ENCODE results near the gene FADS1.

FADS1 gene

DNA sequence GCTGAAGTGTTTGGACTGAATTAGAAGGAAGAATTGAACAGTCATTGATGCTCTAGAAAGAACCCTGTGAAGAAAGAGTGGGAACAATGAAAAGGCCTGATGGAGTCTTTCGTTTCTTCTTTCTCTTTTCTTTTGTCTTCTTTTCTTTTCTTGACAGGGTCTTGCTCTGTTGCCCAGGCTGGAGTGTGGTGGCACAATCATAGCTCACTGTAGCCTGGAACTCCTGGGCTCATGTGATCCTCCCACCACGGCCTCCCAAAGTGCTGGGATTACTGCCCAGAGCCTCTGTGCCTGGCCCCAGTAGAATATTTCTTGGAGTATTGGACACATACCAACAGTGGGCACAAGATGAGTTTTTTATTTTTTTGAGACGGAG, 23.0 kb downstream of the FADS1 start:
- DNase-seq, result no peak

DNA sequence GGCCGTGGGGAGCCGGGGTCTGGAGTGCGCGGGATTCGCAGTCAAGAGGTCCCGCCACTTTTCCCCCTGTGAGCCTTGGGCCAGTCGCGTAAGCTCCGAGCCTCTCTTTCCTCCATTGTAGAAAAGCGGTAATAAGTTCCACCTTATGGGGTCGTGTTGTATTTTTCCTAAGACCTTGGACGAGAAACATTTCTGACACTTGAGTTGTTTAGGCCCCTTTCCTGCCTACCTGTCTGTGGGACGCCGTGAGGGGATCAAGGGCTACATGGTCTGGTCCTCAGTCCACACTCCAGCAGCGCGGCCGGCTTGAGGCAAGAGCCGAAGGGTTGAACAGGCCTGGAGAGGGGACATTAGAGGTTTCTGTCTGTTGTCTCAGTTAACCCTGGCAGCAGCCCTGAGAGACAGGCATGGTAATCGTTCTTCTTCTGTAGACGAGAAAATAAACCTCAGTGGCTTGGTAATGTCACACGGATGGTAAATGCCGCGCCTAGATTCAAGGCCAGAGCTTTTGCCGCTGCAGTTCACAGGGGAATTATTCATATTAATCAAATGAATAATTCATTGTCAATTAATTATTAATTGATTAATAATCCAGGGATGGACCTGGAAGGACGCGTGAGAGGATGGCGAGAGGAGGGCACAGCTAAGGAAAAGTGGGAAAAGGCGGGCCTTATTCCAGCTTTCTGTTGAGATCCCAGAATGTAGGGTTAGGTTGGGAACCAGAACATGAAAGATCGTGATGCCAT, 23.5 kb downstream of the FADS1 start:
- DNase-seq, result no peak

DNA sequence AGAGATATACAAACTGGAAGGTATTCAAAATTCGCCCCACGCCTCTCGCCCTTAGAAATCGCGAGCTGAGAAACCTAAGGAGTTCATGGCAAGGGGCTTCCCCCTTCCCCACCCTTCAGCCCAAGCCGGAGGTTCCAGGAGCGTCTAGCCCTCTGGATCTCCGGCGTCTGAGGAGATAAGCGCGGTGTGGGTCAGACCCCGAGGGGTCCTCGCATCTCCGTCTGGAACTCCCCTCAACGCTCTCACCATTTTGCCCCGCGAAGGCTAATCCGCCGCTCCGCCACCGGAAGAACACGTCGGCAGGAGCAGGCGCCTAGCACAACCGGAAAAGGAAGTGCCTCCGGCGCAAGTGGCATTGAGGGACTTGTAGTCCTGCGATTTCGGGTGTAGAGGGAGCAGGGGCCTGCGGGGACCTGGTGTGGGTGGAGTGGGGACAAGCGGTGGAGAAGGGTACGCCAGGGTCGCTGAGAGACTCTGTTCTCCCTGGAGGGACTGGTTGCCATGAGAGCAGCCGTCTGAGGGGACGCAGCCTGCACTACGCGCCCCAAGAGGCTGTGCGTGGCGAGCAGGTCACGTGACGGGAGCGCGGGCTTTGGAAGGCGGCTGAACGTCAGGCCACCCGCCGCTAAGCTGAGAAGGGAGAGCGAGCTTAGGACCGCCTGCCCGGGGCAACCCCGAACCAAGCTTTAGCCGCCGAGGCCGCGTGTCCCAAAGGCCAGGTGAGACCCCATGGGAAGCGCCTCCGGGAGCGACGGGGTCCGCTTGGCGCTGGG, 24.3 kb downstream of the FADS1 start, which contains the start of the genes FEN1 and TMEM258:
Gene FEN1, plus strand, starts transcription at position 602 of the 773 bp plus-strand sequence. CDS start 2,451 bp downstream, outside the sequence.
Gene TMEM258, minus strand, starts transcription at position 290 of the 773 bp plus-strand sequence. Its CDS starts 41 bp downstream, at position 249.
- DNase-seq, result peak; percentile 90

DNA sequence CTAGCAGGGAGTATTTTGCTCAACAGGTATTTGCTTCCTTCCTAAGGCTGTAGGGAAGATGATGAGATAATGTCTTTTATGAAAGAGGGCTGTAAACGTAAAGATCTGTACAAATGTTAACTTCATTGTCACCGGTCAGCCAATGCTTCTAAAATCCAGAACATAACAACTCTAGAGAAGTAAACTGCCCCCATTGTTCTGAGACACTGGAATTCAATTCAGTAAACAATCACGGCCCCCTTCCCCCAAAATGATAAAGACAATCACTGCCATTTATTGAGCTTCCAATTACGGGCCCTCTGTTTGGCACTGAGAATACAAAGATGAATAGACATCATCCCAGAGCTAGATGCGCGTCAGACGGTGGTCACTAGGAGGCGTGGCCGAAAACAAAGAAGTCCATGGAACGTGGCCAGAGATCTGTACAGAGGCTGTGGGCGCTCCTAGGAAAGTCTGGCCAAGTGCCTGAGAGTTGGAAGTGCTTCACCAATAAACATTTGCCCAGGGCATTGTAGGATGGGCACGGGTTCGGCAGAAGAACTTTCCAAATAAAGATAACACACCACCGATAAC, 25.0 kb downstream of the FADS1 start:
- DNase-seq, result peak; percentile 66

DNA sequence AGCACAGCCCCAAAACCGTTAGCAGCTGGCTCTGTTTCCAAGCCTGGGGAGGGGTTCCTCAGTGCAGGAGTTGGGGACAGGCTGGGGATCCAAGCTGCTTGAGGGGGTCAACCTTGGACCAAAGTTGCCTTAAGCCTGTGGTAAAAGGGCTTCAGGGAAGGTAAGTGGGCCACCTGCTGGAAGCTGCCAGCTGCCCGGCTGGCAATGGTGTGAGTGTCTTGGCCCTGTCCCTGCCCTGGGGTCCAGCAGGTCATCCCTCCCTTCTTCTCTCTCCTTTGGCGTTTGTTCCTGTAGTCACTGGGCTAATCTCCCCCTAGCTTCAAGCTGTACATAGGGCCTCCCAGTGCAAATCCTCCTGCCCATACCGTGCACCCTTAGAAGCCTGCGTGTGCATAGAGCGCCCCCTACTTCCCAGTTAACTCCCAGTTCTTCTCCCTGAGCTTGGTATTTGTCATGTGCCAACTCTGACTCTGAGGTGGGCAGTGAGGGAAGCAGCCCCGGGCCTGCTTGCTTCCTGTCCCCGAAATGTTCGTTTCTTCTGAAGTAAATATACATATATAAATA, 28.8 kb downstream of the FADS1 start:
- DNase-seq, result no peak

DNA sequence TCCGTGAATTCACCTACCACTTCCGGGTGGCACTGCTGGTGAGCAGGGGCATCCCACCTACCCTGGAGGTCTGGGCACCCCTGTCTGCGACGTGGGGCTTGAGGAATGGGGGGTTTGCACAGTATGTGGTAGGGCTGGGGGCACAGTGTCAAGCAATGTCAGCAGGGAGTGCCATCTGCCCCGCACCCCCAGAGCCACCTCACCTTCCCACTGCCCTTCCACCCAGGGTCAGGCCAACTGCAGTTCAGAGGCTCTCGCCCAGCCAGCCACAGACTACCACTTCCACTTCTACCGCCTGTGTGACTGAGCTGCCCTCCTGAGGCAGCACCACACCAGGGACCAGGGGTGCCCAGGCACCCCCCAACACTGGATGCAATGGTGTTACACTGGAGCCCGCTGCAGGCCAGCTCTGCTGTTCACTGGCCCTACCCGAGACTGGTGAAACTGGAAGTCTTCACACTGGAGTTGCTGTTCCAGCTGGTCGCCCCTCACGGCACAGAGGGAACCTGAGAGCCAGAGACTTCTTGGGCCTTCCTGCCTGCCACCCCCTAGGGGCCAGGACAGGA, 30.9 kb downstream of the FADS1 start:
- DNase-seq, result no peak

DNA sequence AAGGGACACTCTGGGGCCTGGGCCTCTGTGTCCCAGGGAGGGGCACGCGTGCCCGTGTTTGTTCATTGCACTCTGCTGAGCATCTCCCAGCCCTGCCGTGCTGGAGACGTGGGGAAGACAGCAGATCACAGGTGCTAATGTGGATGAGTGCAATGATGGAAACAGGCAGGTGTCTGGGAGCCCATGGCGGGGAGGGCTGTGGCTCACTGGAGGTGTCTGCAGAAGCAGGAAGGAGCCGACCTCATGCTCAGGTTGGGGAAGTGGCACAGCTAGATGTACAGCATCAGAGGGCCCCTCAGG, 32.3 kb downstream of the FADS1 start:
- no peak for DNase-seq

DNA sequence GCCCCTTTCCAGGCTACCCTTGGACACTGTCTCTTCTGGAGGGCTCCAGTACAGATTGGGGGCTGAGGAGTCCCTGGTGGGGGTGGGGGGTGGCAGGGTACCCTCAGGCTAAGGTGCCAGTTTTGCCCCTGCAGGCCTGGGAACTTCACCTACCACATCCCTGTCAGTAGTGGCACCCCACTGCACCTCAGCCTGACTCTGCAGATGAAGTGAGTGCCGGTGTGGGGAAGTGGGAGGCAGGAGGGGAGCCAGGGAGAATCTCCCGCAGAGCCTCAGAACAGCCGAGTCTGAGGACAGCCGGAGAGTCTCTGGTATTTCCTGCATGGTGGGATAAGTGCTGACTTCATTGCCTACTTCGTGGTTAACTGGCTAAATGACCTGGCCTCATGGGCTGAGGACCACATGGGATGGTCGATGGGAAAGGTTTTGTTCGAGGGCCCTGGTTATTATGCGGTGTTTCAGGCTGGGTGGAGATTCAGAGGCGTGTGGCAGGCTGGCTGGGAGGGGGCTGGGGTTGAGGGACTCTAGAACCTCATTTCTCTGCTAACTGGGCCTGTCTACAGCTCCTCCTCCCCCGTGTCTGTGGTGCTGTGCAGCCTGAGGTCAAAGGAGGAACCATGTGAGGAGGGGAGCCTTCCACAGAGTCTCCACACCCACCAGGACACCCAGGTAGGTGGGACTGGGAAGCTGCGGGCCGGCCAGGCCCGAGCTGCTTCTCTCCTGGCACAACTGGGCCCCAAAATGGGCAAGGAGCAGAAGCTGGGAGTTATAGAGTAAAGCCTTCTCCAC, 32.9 kb downstream of the FADS1 start:
- no peak for DNase-seq

DNA sequence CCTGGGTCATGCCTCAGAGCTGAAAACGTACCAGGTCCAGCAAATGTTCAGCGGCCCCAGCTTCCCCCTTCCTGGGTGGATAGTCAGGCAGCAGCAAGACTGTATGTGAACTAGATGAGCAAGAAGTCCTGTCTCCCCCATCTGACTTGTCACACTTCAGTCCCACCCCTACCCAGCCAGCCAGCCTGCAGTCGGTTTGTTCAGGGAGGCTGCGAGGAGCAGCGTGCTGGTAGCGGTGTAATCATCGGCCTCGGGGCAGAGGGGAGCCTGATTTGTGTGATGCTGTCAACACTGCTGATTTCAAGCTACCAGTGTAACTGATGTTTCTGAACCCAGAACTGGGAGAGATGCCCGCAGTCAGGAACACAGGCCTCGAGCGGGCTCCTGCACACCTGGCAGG, 34.0 kb downstream of the FADS1 start:
- DNase-seq, result no peak

DNA sequence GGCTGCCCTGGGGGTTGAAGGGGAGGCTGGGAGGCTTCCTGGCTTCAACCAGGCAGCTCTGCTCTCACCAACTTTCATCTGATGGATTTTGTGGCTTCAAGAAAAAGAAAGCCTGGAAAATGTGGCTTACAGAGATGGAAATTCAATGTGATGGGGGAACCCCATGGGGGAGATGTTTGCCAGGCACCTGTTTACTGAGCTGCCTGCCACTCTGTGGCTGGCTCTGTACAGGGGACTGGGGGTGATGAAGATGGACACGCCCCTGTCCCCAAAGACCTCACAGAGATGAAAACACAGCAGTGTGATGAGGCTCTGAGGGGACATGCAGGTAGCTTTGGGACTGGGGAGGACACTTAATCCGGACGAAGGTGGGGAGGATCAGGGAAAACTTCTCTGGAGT, 34.5 kb downstream of the FADS1 start:
- no peak for DNase-seq

DNA sequence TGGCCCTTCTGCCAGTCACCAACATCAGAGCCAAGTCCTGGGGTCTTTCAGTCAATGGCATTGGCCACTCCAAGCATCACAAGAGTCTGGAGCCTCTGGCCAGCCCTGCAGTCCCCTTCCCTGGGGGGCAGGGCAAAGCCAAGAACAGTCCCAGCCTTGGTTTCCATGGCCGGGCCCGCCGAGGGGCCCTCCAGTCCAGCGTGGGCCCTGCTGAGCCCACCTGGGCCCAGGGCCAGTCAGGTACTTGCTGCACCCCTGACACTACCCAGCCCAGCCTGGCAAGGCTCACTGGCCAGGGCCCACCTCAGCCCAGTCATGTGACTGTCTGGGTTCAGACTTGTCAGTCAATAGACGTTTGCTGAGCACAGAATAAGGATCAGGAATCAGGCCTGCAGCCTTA, 35.2 kb downstream of the FADS1 start:
- no peak for DNase-seq

DNA sequence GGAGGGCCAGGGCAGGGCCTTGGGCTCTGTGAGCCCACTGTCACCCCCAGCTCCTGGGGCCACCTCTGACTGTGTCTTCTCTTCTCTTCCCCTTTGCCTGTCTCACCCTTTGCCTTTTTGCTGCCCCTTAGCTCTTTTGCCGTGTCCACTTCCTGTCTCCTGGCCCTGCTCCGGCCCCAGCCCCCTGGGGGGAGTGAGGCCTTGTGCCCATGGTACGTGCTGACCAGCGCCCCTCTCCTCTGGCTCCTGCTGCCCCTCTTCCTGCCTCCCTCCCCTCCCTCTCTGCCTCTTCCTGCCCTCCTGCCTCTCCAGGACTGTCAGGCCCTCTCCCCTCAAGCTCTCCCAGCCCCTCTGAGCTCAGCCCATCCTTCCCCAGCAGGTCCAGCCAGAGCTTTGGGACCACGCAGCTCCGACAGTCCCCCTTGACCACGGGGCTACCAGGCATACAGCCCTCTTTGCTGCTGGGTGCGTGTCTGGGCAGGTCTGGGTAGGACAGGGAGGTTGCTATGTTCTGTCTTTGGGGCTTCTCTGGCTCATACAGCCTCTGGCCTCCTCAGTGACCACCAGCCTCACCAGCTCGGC, 36.1 kb downstream of the FADS1 start:
- DNase-seq, result no peak

DNA sequence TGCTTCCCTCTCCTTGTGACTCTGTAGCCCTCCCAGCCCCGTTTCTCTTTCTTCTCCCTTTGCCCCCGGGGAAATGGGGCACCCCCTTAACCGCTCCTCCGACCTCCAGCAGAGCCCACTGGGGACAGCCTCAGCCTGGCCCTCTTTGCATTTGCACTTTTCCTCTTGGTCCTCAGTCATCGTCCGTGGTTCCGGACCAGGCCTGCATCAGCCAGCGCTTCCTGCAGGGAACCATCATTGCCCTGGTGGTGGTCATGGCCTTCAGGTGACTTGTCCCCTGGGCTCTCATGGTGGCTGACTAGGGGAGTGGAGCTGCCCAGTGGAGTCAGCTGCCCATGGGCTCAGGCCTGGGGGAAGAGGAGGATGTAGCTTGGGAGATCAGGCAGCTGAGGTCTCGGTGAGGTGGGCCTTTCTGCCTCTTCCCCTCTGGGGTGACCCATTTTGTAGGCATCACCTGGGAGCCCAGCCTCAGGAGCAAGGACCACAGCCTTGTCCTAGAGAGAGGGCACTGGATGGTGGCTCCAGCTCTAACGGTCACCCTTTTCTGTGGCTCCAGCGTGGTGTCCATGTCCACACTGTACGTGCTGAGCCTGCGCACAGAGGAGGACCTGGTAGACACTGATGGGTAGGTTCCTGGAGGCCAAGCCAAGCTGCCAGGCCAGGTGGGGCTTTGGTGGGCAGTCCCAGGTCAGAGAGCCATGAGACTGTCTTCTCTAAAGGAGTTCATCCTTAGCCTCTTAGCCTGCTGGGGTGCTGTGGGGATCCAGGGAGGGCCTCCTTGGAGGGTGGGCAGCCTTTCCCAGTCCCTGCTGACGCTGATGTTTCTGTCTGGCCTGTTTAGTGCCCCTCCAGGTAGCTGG, 36.9 kb downstream of the FADS1 start:
- DNase-seq, result no peak

DNA sequence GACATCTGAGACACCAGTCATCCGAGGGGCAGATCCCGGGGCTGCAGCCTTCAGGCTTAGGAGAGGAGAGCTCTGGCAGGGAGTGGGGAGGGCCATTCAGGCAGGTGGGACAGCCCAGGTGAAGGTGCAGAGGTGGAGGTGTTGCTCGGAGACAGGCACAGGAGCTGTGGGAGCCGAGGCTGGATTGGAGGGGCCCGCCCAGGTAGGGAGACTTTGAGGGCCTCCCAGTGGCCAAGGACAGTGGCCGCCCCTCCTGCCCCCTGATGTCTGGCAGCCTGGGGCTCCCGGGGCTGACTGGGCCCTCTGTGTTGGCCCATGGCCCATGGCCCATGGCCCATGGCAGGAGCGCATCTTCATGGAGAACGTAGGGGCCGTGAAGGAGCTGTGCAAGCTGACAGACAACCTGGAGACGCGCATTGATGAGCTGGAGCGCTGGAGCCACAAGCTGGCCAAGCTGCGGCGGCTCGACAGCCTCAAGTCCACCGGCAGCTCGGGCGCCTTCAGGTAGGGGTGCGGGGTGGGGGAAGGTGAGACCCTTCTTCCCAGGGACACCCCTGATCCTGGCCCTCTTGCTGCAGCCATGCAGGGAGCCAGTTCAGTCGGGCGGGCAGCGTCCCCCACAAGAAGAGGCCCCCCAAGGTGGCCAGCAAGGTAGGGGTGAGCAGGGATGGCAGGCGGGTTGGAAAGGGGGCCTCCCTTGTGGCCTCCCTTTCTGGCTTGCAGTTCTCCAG, 37.7 kb downstream of the FADS1 start:
- no peak for DNase-seq

DNA sequence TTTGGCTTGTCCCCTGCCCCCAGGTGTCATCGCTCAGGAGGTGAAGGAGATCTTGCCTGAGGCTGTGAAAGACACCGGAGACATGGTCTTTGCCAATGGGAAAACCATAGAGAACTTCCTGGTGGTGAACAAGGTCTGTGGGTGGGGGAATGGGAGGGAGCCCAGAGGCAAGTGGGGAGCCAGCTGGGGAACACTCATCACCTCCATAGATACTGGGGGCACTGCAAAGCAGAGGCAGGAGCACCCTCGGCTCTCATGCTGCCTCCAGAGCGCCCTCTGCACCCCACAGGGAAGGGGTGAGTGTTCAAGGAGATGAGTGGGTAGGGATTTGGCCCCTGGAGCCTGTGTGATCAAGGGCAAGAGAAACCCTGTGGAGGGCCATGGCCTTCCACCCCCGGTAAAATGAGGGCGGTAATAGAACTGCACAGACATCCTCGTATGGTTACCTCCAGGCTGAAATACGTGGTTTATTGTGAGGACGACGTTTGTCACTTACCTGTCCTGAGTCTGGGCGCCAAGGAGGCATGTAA, 38.4 kb downstream of the FADS1 start:
- DNase-seq, result no peak

DNA sequence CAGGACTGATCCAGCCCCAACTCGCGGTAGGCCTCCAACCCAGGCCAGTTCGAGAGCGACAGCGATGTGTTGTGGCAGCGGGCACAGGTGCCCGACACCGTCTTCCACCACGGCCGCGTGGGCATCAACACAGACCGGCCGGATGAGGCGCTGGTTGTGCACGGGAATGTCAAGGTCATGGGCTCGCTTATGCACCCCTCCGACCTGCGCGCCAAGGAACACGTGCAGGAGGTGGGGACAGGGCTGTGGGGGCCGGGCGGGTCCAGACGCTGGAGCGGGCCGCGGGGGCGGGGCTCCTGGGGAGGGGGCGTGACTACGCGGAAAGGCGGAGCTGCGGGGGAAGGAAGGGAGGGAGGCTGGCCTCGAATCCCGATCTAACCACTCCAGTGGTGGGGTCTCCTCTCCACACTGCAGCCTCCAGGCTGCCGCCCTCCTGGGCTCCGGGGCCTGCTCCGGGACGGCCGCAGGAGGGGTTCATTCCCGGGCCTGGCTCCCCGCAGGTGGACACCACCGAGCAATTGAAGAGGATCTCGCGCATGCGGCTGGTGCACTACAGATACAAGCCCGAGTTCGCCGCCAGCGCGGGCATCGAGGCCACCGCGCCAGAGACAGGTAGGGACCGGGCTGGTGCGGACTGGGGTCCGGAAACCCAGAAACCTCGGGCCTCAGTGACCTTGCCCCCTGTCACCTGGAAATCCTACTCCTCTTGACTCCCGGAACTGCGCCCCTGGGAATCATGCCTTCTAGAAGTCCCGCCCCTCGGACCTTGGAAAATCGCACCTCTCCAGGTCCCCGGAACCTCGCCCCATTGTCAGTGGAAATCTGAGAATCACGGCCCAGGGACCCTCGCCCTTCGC, 39.3 kb downstream of the FADS1 start:
- DNase-seq, result no peak

DNA sequence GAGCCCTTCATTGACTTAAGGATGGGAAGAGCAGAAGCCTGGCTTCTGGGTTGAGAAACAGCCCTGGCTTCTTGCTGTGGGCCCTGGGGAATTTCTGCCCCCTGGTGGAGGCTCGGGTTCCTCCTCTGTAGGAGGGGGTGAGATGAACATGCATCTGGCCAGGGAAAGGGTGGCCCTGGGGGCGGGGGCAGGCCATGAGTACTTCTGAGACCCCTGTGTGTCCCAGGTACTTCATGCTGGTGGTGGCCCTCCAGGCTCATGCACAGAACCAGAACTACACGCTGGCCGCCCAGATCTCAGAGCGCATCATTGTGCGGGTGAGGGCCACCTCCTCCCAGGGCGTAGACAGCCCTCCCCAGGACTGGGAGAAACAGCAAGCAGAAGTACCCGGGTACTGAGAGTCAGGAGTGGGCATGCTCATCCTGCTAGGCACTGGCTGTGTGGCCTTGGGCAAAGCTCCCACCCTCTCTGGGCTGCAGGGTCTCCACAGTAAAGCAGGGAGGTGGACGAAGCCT, 40.2 kb downstream of the FADS1 start:
- DNase-seq, result no peak

DNA sequence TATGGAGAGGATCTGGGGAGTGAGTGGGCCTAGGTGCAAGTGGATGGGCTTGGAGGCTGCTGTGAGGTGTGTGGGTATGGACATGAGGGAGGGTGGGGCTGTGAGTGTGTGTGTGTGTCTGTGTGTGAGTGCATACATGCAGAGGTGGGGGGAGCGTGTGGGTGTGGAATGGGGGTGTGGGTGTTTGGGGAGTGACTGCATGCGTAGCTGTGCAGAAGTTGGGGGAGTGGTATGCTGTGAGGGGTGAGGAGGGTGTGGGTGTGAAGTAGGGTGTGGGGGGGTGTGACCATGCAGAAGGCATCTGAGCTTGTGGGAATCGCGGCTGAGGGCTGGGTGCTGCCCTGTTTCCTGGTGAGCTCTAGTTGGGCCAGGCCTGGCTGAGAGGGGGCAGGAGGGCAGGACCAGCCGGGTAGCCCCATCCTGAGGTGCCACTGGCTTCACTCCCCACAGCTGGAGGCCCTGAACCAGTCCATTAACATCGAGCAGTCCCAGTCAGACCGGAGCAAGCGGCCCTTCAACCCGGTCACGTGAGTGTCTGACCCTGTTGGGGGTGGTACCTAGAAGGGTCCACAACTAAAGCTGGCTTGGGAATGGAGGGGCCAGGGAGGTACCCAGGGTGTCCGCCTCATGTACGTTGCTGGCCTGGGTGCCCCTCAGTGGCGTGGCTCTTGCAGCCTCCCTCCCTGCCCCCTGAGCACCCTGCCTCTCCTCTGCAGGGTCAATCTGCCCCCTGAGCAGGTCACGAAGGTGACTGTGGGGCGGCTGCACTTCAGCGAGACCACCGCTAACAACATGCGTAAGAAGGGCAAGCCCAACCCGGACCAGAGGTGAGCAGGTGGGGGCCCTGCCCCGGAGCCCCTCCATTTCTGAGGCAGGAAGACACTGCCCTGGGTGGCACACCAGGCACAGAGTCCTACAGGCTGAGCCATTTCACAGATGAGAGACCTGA, 40.9 kb downstream of the FADS1 start:
- no peak for DNase-seq

All from T1000 (cell line).